ENCODE data around the gene PET117. TPM values are rescaled to one million over a fixed set of nuclear protein-coding genes. Genes with fewer than 3 reads are reported as not detected.
A peak's percentile ranks its signal among the peaks of the same experiment; 100 is the strongest.
"Not testable (repeated sequence)": the region's sequence is repeated elsewhere in the genome, so short reads cannot be mapped to it uniquely, and the experiment has no call there.

Gene PET117
- polyA plus RNA-seq, 2 donors = 7.5 to 8.9 TPM

DNA sequence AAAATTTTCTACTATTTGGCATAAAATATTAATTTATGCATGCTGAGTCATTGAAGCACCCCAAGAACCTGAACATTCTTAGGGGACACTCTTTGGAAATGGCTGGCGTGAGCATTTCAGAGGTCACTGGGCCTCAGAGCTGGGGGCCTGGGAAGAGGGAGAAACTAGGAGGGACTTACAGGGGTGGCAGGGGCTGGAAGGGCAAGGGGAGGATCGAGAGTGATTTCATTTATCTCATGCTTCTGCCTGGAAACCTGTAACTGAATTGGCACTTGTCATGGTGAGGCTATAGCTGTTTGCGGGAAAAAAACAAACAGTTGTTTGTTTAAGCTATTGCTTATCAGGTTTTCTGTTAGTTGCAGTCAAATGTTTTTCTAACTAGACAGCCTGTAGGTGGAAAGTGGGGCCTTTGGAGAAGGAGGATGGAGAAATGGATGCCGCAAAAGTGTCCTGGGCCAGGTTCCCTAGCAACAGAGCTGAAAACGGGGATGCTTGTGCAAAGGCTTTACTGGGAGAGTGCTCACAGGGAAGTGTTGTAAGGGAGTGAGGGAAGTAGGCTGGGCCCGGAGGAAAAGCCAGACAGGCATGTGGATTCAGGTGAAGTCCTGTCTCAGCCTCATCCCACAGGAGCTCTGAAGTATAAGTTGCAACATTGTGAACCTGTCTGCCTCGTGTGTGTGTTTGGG, 36.4 kb upstream of the PET117 start:
- no peaks in the 10 kb centered on the region for H3K27me3 ChIP-seq (ENCODE audit: control insufficient read depth in 1 of 2, insufficient read depth in 2 of 2, low read length in 2 of 2)
- no peaks in the 10 kb centered on the region for H3K9me3 ChIP-seq (ENCODE audit: control insufficient read depth in 2 of 2, insufficient read depth in 1 of 2, low read depth in 1 of 2, low read length in 1 of 2)
- no peaks in the 10 kb centered on the region for H3K36me3 ChIP-seq (ENCODE audit: control insufficient read depth in 2 of 2, insufficient read depth in 2 of 2, low read length in 1 of 2)
- 54 to 59% methylated on average over 7 of the region's 7 CpGs for whole genome bisulfite sequencing, 2 donors
- H3K4me3 ChIP-seq (ENCODE audit: low read depth in 1 of 2, low read length in 2 of 2) = no peak overlapping the region
- no peak overlapping the region for H3K27ac ChIP-seq (ENCODE audit: low read depth in 2 of 2, low read length in 1 of 2)
- no peaks in the 10 kb centered on the region for H3K4me1 ChIP-seq (ENCODE audit: control insufficient read depth in 2 of 2, insufficient read depth in 2 of 2, low read length in 1 of 2)

DNA sequence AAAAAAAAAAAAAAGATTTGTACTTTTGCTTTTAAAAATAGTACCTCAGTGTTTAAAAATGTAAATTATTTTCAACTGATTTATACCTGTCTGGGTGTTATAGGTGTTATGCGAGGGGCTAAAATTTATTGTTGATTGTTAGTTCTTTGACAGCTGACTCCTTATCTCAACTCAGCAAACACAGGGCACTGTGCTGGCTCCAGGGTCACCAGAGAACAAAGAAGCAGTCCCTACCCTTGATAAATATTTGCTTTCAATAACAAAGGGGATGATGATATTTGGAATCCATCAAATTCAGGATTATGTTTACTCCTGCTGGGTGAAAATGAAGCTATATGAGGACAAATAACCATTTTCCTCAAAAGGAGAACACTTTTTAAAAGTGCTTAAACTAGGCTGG, 34.2 kb upstream of the PET117 start:
- no peaks in the 10 kb centered on the region for H3K36me3 ChIP-seq (ENCODE audit: control insufficient read depth in 2 of 2, insufficient read depth in 2 of 2, low read length in 1 of 2)
- H3K9me3 ChIP-seq (ENCODE audit: control insufficient read depth in 2 of 2, insufficient read depth in 1 of 2, low read depth in 1 of 2, low read length in 1 of 2) = no peaks in the 10 kb centered on the region
- H3K27ac ChIP-seq (ENCODE audit: low read depth in 2 of 2, low read length in 1 of 2) = no peak overlapping the region
- WGBS, 2 donors = 48 to 77% methylated on average over 1 of the region's 1 CpG
- H3K4me1 ChIP-seq (ENCODE audit: control insufficient read depth in 2 of 2, insufficient read depth in 2 of 2, low read length in 1 of 2) = no peaks in the 10 kb centered on the region
- no peaks in the 10 kb centered on the region for H3K27me3 ChIP-seq (ENCODE audit: control insufficient read depth in 1 of 2, insufficient read depth in 2 of 2, low read length in 2 of 2)
- H3K4me3 ChIP-seq (ENCODE audit: low read depth in 1 of 2, low read length in 2 of 2) = no peak overlapping the region

- Histone ChIP-seq H3K4me3 (ENCODE audit: low read depth in 1 of 2, low read length in 2 of 2) (no peak overlapping the region), H3K4me1 (ENCODE audit: control insufficient read depth in 2 of 2, insufficient read depth in 2 of 2, low read length in 1 of 2) (no peaks in the 10 kb centered on the region), H3K27me3 (ENCODE audit: control insufficient read depth in 1 of 2, insufficient read depth in 2 of 2, low read length in 2 of 2) (no peaks in the 10 kb centered on the region), H3K9me3 (ENCODE audit: control insufficient read depth in 2 of 2, insufficient read depth in 1 of 2, low read depth in 1 of 2, low read length in 1 of 2) (no peaks in the 10 kb centered on the region), H3K27ac (ENCODE audit: low read depth in 2 of 2, low read length in 1 of 2) (no peak overlapping the region), H3K36me3 (ENCODE audit: control insufficient read depth in 2 of 2, insufficient read depth in 2 of 2, low read length in 1 of 2) (no peaks in the 10 kb centered on the region)
- WGBS, 2 donors = 84 to 86% methylated on average over 2 of the region's 2 CpGs
These were observed 29.3 kb upstream of the PET117 start for GRCh38 chr20:18108326-18108725.

DNA sequence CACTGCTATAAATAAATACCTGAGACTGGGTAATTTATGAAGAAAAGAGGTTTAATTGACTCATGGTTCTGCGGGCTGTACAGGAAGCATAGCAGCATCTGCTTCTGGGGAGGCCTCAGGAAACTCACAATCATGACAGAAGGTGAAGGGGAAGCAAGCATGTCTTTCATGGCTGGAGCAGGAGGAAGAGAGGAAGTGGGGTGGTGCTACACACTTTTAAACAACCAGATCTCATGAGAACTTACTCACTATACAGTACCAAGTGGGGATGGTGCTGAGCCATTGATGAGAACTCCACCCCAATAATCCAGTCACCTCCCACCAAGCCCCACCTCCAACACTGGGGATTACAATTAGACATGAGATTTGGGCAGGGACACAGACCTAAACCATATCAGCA, 9.1 kb upstream of the PET117 start:
- not testable (repeated sequence) for H3K9me3 ChIP-seq (ENCODE audit: control insufficient read depth in 2 of 2, insufficient read depth in 1 of 2, low read depth in 1 of 2, low read length in 1 of 2); H3K4me1 ChIP-seq (ENCODE audit: control insufficient read depth in 2 of 2, insufficient read depth in 2 of 2, low read length in 1 of 2); H3K27me3 ChIP-seq (ENCODE audit: control insufficient read depth in 1 of 2, insufficient read depth in 2 of 2, low read length in 2 of 2); H3K4me3 ChIP-seq (ENCODE audit: low read depth in 1 of 2, low read length in 2 of 2); H3K27ac ChIP-seq (ENCODE audit: low read depth in 2 of 2, low read length in 1 of 2); H3K36me3 ChIP-seq (ENCODE audit: control insufficient read depth in 2 of 2, insufficient read depth in 2 of 2, low read length in 1 of 2)
- 57 to 66% methylated on average over 1 of the region's 1 CpG for WGBS, 2 donors

- Histone ChIP-seq H3K27me3 (ENCODE audit: control insufficient read depth in 1 of 2, insufficient read depth in 2 of 2, low read length in 2 of 2) (no peaks in the 10 kb centered on the region), H3K36me3 (ENCODE audit: control insufficient read depth in 2 of 2, insufficient read depth in 2 of 2, low read length in 1 of 2) (no peaks in the 10 kb centered on the region), H3K27ac (ENCODE audit: low read depth in 2 of 2, low read length in 1 of 2) (no peak overlapping the region), H3K4me1 (ENCODE audit: control insufficient read depth in 2 of 2, insufficient read depth in 2 of 2, low read length in 1 of 2) (peaks cover 0 to 3% of the 10 kb centered on the region in 2 donors), H3K9me3 (ENCODE audit: control insufficient read depth in 2 of 2, insufficient read depth in 1 of 2, low read depth in 1 of 2, low read length in 1 of 2) (no peaks in the 10 kb centered on the region), H3K4me3 (ENCODE audit: low read depth in 1 of 2, low read length in 2 of 2) (no peak overlapping the region)
- 94 to 97% methylated on average over 1 of the region's 1 CpG for WGBS, 2 donors
These were observed 5.0 kb upstream of the PET117 start for GRCh38 chr20:18132663-18133062.

DNA sequence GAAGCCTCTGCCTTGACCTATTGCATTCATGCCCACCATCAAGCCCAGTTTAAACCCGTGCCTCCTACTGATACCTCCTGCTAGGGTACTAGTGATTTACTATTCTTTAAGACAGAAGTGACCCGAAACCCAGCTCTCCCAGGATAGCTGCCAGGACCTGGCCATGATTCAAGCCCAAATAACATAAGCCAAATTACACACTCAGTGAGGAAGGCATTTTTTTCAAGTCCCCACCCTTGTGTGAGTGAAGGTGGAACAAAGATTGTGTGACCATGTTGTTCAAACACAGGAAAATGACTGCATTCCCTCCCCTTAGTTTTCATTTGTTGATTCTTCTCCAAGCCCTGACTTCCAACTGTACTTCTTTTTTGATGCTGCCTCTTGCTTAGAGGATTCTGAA, 3.7 kb upstream of the PET117 start:
- Histone ChIP-seq H3K9me3 (ENCODE audit: control insufficient read depth in 2 of 2, insufficient read depth in 1 of 2, low read depth in 1 of 2, low read length in 1 of 2) (no peaks in the 10 kb centered on the region), H3K27me3 (ENCODE audit: control insufficient read depth in 1 of 2, insufficient read depth in 2 of 2, low read length in 2 of 2) (no peaks in the 10 kb centered on the region), H3K4me1 (ENCODE audit: control insufficient read depth in 2 of 2, insufficient read depth in 2 of 2, low read length in 1 of 2) (peaks cover 0 to 3% of the 10 kb centered on the region in 2 donors), H3K36me3 (ENCODE audit: control insufficient read depth in 2 of 2, insufficient read depth in 2 of 2, low read length in 1 of 2) (no peaks in the 10 kb centered on the region), H3K27ac (ENCODE audit: low read depth in 2 of 2, low read length in 1 of 2) (no peak overlapping the region), H3K4me3 (ENCODE audit: low read depth in 1 of 2, low read length in 2 of 2) (no peak overlapping the region)
- WGBS, 2 donors = 25 to 27% methylated on average over 2 of the region's 2 CpGs

- WGBS, 2 donors = 0% methylated on average over 15 of the region's 15 CpGs
- H3K4me1 ChIP-seq (ENCODE audit: control insufficient read depth in 2 of 2, insufficient read depth in 2 of 2, low read length in 1 of 2) = peaks cover 0 to 6% of the 10 kb centered on the region in 2 donors
- peak overlapping the region; percentile 87 to 89 for H3K4me3 ChIP-seq (ENCODE audit: low read depth in 1 of 2, low read length in 2 of 2)
These were observed 561 bp downstream of the PET117 start for GRCh38 chr20:18138266-18138582.

DNA sequence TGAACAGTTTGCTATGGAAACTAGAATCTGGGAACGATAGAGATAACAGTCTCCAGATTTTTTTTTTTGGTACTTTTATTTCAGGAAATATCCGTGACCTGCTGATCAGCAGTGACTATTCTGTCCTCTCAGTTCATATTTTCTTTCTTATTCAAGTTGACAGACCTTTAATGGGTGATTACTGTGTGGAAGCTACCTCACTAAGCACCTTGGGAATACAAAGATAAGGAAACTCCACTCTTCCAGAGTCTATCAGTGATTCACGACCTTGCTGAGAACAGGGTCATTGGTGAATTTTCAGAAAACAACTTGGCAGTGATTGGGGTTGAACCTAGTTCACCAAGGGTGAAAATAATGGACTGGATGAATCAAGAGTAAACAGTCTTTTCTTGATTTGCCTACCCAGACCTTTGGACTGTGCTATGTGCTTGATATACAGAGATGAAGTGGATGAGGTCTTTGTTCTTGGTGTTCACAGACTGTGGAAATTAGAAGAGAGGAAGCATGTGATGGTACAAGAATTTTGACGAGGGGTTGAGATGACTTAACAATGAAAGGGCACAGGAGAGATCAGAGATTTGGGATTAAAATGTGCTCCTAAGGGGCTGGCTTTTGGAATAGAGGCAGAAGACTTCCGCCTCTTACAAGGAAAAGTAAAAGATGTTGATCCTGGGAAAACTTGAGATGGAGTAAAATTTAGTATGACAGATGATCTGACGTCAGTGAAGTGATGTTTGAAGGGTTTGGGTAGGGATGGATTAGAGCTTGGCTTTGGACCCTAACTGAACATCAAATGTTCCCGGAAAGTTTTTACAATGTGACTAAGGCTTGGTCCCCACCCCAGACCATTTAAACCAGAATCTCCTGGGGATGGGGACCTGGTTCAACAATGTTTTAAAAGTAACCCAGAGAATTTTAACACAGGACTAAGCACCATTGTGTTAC, 1.2 kb downstream of the PET117 start:
- Histone ChIP-seq H3K4me1 (ENCODE audit: control insufficient read depth in 2 of 2, insufficient read depth in 2 of 2, low read length in 1 of 2) (peaks cover 0 to 6% of the 10 kb centered on the region in 2 donors), H3K36me3 (ENCODE audit: control insufficient read depth in 2 of 2, insufficient read depth in 2 of 2, low read length in 1 of 2) (peaks cover 3 to 4% of the 10 kb centered on the region in 2 donors), H3K27me3 (ENCODE audit: control insufficient read depth in 1 of 2, insufficient read depth in 2 of 2, low read length in 2 of 2) (no peaks in the 10 kb centered on the region), H3K9me3 (ENCODE audit: control insufficient read depth in 2 of 2, insufficient read depth in 1 of 2, low read depth in 1 of 2, low read length in 1 of 2) (no peaks in the 10 kb centered on the region), H3K4me3 (ENCODE audit: low read depth in 1 of 2, low read length in 2 of 2) (peak overlapping the region; percentile 87 to 89), H3K27ac (ENCODE audit: low read depth in 2 of 2, low read length in 1 of 2) (no peak overlapping the region)
- WGBS, 2 donors = 19 to 20% methylated on average over 7 of the region's 7 CpGs

More at GRCh38 chr20:18138266-18138582, 561 bp downstream of the PET117 start:
- H3K36me3 ChIP-seq (ENCODE audit: control insufficient read depth in 2 of 2, insufficient read depth in 2 of 2, low read length in 1 of 2) = peaks cover 3 to 4% of the 10 kb centered on the region in 2 donors
- no peaks in the 10 kb centered on the region for H3K9me3 ChIP-seq (ENCODE audit: control insufficient read depth in 2 of 2, insufficient read depth in 1 of 2, low read depth in 1 of 2, low read length in 1 of 2)
- peak overlapping the region; percentile 88 to 95 for H3K27ac ChIP-seq (ENCODE audit: low read depth in 2 of 2, low read length in 1 of 2)
- no peaks in the 10 kb centered on the region for H3K27me3 ChIP-seq (ENCODE audit: control insufficient read depth in 1 of 2, insufficient read depth in 2 of 2, low read length in 2 of 2)

- H3K27ac ChIP-seq (ENCODE audit: low read depth in 2 of 2, low read length in 1 of 2) = no peak overlapping the region
- H3K4me3 ChIP-seq (ENCODE audit: low read depth in 1 of 2, low read length in 2 of 2) = no peak overlapping the region
- H3K4me1 ChIP-seq (ENCODE audit: control insufficient read depth in 2 of 2, insufficient read depth in 2 of 2, low read length in 1 of 2) = peaks cover 0 to 3% of the 10 kb centered on the region in 2 donors
- H3K9me3 ChIP-seq (ENCODE audit: control insufficient read depth in 2 of 2, insufficient read depth in 1 of 2, low read depth in 1 of 2, low read length in 1 of 2) = no peaks in the 10 kb centered on the region
- H3K36me3 ChIP-seq (ENCODE audit: control insufficient read depth in 2 of 2, insufficient read depth in 2 of 2, low read length in 1 of 2) = peaks cover 3 to 4% of the 10 kb centered on the region in 2 donors
- WGBS, 2 donors = 84% methylated on average over 2 of the region's 2 CpGs
- no peaks in the 10 kb centered on the region for H3K27me3 ChIP-seq (ENCODE audit: control insufficient read depth in 1 of 2, insufficient read depth in 2 of 2, low read length in 2 of 2)
These were observed 2.2 kb downstream of the PET117 start for GRCh38 chr20:18139832-18140231.
